PFSK-1 (cell line): ENCODE results near the gene TM4SF4.

Source experiments
- POLR2AphosphoS5 ChIP-seq: IDR thresholded peaks from 2 replicates; pipeline ENCODE4 v1.6.1; 2012; ENCODE audit warnings: low read depth, mild to moderate bottlenecking, control low read depth, low read length, moderate library complexity
- TAF1 ChIP-seq: IDR thresholded peaks from 2 replicates; pipeline ENCODE4 v1.6.1; 2012; ENCODE audit warnings: low read length, control low read depth, borderline replicate concordance; ENCODE audit not compliant: insufficient read depth
- TF ChIP-seq, protein P1 (sequence below), 2 experiments: IDR thresholded peaks; 2 replicates each; pipeline versions ENCODE4 v1.6.1 to v1.8.0; 2011 to 2012; ENCODE audit warnings: low read depth in 2 of 2, low read length in 2 of 2, control low read depth in 1 of 2, inconsistent platforms in 1 of 2, mild to moderate bottlenecking in 1 of 2, moderate library complexity in 1 of 2; ENCODE audit not compliant: insufficient read depth in 1 of 2

DNA sequence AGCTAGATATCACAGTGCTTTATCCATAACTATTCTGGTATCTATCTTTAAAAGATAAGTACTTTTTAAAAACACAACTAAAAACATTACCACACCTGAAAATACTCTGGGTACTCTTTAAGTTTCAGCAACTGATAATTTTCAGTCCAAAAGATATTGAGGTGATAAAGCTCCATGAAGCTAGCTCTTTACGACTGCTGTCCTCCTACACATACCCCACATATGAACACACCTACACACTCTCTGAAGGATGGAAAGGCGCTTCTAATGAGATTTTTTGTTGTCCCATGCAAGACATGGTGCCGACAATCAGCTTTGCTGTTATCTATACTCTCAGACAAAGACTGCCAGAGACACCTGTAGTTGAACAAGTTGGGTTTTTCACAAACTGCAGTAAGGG is 19.1 kb upstream of the TM4SF4 start:
- TF ChIP-seq TAF1, result no peak
- no peak for TF ChIP-seq POLR2AphosphoS5
- TF ChIP-seq, protein P1, sequence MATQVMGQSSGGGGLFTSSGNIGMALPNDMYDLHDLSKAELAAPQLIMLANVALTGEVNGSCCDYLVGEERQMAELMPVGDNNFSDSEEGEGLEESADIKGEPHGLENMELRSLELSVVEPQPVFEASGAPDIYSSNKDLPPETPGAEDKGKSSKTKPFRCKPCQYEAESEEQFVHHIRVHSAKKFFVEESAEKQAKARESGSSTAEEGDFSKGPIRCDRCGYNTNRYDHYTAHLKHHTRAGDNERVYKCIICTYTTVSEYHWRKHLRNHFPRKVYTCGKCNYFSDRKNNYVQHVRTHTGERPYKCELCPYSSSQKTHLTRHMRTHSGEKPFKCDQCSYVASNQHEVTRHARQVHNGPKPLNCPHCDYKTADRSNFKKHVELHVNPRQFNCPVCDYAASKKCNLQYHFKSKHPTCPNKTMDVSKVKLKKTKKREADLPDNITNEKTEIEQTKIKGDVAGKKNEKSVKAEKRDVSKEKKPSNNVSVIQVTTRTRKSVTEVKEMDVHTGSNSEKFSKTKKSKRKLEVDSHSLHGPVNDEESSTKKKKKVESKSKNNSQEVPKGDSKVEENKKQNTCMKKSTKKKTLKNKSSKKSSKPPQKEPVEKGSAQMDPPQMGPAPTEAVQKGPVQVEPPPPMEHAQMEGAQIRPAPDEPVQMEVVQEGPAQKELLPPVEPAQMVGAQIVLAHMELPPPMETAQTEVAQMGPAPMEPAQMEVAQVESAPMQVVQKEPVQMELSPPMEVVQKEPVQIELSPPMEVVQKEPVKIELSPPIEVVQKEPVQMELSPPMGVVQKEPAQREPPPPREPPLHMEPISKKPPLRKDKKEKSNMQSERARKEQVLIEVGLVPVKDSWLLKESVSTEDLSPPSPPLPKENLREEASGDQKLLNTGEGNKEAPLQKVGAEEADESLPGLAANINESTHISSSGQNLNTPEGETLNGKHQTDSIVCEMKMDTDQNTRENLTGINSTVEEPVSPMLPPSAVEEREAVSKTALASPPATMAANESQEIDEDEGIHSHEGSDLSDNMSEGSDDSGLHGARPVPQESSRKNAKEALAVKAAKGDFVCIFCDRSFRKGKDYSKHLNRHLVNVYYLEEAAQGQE (IDR thresholded peaks at IDR 0.05; ENCODE audit: insufficient read depth in 1 of 2, low read depth in 2 of 2, low read length in 2 of 2), result no peak
